GM12873 (cell line): ENCODE measurements around the gene RFX1.

Experiments
- TF ChIP-seq, protein P1 (sequence below): IDR thresholded peaks from 2 replicates; pipeline ENCODE4 v1.5.1; 2012; ENCODE audit warnings: low read depth, mild to moderate bottlenecking, moderate library complexity, low read length, control low read depth; ENCODE audit not compliant: insufficient read depth; ENCODE audit errors: missing control alignments

Gene RFX1

GRCh38 chr19:13997631-13997962 is 8.5 kb downstream of the RFX1 start:
- TF ChIP-seq, protein P1, sequence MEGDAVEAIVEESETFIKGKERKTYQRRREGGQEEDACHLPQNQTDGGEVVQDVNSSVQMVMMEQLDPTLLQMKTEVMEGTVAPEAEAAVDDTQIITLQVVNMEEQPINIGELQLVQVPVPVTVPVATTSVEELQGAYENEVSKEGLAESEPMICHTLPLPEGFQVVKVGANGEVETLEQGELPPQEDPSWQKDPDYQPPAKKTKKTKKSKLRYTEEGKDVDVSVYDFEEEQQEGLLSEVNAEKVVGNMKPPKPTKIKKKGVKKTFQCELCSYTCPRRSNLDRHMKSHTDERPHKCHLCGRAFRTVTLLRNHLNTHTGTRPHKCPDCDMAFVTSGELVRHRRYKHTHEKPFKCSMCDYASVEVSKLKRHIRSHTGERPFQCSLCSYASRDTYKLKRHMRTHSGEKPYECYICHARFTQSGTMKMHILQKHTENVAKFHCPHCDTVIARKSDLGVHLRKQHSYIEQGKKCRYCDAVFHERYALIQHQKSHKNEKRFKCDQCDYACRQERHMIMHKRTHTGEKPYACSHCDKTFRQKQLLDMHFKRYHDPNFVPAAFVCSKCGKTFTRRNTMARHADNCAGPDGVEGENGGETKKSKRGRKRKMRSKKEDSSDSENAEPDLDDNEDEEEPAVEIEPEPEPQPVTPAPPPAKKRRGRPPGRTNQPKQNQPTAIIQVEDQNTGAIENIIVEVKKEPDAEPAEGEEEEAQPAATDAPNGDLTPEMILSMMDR: no peak

DNA sequence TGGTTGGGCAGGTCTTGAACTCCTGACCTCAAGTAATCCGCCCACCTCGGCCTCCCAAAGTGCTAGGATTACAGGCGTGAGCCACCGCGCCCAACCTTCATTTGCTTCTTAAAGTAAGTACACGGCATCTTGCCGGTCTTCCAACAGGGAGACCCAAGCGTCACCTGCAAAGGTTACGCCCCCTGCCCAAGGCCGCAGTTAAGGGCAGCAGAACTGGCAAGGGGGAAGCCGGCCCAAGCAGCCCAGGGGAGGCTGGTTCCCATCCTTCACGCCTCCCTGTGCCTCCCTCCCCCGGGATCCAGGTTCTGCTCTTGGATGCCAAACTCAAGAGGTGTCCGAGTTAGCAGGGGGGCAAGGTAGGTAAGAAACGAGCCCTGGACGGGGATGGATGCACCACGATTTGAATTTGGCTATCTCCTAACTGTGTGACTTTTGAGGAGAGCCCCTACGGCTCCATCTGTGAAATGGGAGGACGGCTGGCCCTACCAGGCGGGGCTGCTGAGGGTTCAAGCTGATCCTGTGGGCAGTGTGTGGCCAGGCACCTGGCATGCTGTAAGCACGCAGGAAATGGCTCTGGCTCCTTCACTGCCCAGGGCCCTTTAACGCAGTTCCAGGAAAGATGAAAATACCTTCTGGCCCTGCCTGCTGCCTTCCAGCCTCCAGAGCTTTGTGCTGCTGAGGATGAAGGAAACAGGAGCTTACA is 9.0 kb downstream of the RFX1 start:
- TF ChIP-seq, protein P1: no peak

DNA sequence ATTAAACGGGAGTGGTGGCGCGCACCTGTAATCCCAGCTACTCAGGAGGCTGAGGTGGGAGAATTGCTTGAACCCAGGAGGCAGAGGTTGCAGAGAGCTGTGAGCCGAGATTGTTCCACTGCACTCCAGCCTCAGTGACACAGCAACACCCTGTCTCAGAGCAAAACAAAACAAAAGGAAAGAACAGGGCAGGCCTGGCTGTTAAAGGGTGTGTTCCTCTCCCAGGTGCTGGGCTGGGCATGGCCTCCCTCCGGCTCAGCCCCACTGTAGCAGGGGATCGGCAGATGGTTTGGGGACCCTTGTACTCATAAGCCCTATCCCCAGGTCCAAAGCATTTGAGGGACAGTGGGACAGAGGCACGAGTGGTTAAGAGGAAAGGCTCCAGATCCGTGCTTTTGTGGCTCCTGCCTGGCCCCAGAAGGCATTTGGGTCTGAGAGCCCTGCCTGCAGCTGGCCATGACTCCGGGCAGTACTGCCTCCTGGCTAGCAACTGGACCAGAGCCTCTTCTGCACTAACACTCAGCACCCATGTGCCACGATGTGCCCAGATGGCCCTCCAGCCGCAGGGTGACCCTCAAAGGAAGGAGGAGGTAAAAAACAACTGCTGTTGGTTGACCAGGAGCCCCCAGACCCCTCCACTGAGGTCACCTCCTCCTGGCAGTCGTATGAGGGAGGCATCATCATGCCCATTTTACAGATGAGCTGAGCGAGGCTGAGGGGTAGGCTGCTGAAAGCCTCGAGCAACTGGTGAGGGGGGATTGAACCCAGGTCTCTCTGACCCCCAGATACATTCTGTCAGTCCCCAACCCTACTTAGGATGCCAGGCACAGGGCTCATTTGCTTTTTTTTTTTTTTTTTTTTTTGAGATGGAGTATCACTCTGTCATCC is 10.0 kb downstream of the RFX1 start:
- TF ChIP-seq, protein P1: no peak

GRCh38 chr19:13995017-13995728 is 10.9 kb downstream of the RFX1 start:
- TF ChIP-seq, protein P1: no peak

DNA sequence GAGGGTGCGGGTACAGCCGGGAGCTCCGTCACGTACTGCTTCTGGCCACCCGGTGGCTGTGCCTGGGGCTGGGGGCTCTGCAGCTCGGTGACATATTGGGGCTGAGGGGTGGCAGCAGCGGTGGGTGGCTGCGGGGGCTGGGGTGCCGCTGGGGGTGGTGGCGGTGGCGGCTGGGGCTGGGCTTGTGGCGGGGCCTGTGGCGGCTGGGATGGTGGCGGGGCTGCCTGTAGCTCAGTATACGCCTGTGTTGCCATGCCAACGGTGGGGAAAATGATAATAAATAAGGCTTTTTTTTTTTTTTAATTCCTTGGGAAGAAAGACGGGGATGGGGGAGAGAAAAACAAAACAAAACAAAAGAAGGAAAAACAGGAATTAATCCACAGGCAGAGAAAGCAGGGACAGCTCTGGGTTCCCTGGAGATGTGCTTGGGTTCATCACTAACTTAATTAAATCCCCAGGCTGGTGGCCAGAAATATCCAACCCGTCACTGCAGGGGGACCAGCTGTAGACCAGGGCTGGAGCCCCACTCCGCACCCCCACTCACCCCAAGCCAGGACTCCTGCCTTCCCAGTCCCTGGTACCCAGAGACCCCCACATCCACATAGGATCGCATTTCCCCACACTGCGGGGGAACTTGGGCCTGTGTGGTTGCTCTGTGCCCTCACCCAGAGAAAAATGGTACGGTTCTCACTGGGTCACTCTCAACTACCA is 12.4 kb downstream of the RFX1 start:
- TF ChIP-seq, protein P1: no peak

DNA sequence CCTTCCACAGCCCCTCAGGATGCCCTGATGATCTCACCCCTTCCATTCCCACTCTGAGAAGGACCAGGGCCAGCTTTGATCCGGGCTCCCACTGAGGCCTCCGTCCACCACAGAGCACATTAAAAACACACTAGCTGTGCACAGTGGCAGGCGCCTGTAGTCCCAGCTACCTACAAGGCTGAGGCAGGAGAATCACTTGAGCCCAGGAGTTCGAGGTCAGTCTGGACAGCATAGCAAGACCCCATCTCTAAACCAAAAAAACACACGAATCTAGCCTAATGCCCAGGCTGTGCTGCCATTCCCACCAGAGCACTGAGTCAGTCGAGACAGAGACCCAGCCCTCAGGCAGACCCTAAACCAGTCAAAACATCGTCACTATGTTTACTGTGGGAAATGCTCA is 14.1 kb downstream of the RFX1 start:
- TF ChIP-seq, protein P1: no peak
